Stimulated activated CD4-positive, alpha-beta T cell treated with anti-CD3 and anti-CD28 coated beads, TNF-alpha, amount 100 ng/mL, for 48 hours (primary cell): ENCODE results near the gene RAD51B.

Experiments used
- DNase-seq, 3 donors: peaks; one replicate each; pipeline ENCODE4 v3.0.0-alpha.2; 2020; ENCODE audit warnings: low read depth in 3 of 3

The RAD51B gene

GRCh38 chr14:68609012-68609411 is 789.4 kb downstream of the RAD51B start:
- no peak for DNase-seq

GRCh38 chr14:68610251-68610793 is 790.7 kb downstream of the RAD51B start:
- DNase-seq: no peak

GRCh38 chr14:68611599-68611998 is 792.0 kb downstream of the RAD51B start:
- no peak for DNase-seq

- DNase-seq: no peak
Observed at GRCh38 chr14:68612049-68612448, 792.5 kb downstream of the RAD51B start.

GRCh38 chr14:68616221-68616902 is 796.8 kb downstream of the RAD51B start:
- no peak for DNase-seq

- DNase-seq: no peak
Observed at GRCh38 chr14:68619790-68620574, 800.4 kb downstream of the RAD51B start.

GRCh38 chr14:68621400-68622365 is 802.1 kb downstream of the RAD51B start:
- no peak for DNase-seq

GRCh38 chr14:68622856-68623255 is 803.3 kb downstream of the RAD51B start:
- no peak for DNase-seq

GRCh38 chr14:68623307-68623706 is 803.7 kb downstream of the RAD51B start:
- DNase-seq: no peak

- DNase-seq: no peak
Observed at GRCh38 chr14:68623826-68624225, 804.2 kb downstream of the RAD51B start.

GRCh38 chr14:68624541-68625220 is 805.1 kb downstream of the RAD51B start:
- no peak for DNase-seq

- no peak for DNase-seq
Observed at GRCh38 chr14:68625366-68626090, 805.9 kb downstream of the RAD51B start.

- DNase-seq: no peak
Observed at GRCh38 chr14:68626386-68626785, 806.8 kb downstream of the RAD51B start.

GRCh38 chr14:68627050-68627867 is 807.7 kb downstream of the RAD51B start:
- no peak for DNase-seq

GRCh38 chr14:68627868-68628604 is 808.5 kb downstream of the RAD51B start:
- DNase-seq: peak; percentile 16 to 35 (median 17)

GRCh38 chr14:68628605-68629310 is 809.2 kb downstream of the RAD51B start:
- DNase-seq: peak in 1 of 3 donors; percentile 6

GRCh38 chr14:68630081-68630571 is 810.5 kb downstream of the RAD51B start:
- no peak for DNase-seq
